ENCODE data around the gene DCX. TPM values are rescaled to one million over a fixed set of nuclear protein-coding genes. Genes with fewer than 3 reads are reported as not detected.

DCX gene
- total and polyA plus RNA-seq, 4 donors, result 0.42 TPM; not detected in 3

GRCh38 chrX:111244235-111244750 lies 167.7 kb downstream of the DCX start:
- DNase-seq (no peak), ATAC-seq (ENCODE audit: low FRiP score) (no peak)
- H3K4me1 ChIP-seq (ENCODE audit: control insufficient read depth in 1 of 2, insufficient read depth in 2 of 2, low read length in 2 of 2), result no peaks in the 10 kb centered on the region
- WGBS, 2 donors, result 32 to 37% methylated on average over 2 of the region's 2 CpGs
- no peaks in the 10 kb centered on the region for H3K27me3 ChIP-seq (ENCODE audit: control insufficient read depth in 1 of 2, insufficient read depth in 2 of 2, low read length in 1 of 2)
- H3K36me3 ChIP-seq (ENCODE audit: control insufficient read depth in 1 of 2, insufficient read depth in 2 of 2, low read length in 1 of 2), result no peaks in the 10 kb centered on the region
- no peaks in the 10 kb centered on the region for H3K9me3 ChIP-seq (ENCODE audit: control insufficient read depth, low read length)
- intact Hi-C loops (cut with DNase I), result loop anchor here (5.0 to 10.0 kb wide), 5 partner anchors 79 to 379 kb away; no protein-coding TSS in a partner anchor
- no peak overlapping the region for H3K27ac ChIP-seq (ENCODE audit: low read depth in 1 of 2, low read length in 2 of 2)
- no peak overlapping the region for H3K4me3 ChIP-seq (ENCODE audit: low read length in 2 of 2)

Other genes with a start within 250 kb of the DCX start
- 1 to 10 TPM; 2.1 to 5.7 TPM for gene CAPN6, start 141.7 kb downstream of the DCX start, total RNA-seq
- gene CAPN6, start 141.7 kb downstream of the DCX start, polyA plus RNA-seq, result under 1 TPM; 0.10 to 0.38 TPM
- gene SERTM2, start 99.5 kb upstream of the DCX start, total RNA-seq, result not detected
- gene SERTM2, start 99.5 kb upstream of the DCX start, polyA plus RNA-seq, result not detected

Data from aorta (tissue), 5 donors.